ENCODE data around the gene WDR91.

DNA sequence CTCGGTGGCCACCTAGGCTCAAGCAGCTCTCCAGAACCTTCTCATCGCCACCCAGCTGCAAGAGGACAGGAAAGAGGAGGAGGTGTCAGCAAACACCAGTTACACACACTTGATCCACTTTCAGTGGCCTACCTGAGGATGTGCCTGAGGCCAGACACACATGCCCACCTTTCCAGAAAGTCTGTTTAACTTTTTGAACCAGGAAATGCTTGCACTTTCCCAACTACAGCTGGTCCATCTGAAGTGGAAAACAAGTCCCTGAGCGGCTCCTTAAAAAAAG lies 25.1 kb downstream of the WDR91 start:
- no peak for TF ChIP-seq SIN3A (IDR thresholded peaks at IDR 0.05; ENCODE audit: low read depth)
- no peak for TF ChIP-seq POLR2A (IDR thresholded peaks at IDR 0.05; ENCODE audit: borderline replicate concordance, extremely low read depth, insufficient read depth, insufficient read length)
- TF ChIP-seq, protein P1, sequence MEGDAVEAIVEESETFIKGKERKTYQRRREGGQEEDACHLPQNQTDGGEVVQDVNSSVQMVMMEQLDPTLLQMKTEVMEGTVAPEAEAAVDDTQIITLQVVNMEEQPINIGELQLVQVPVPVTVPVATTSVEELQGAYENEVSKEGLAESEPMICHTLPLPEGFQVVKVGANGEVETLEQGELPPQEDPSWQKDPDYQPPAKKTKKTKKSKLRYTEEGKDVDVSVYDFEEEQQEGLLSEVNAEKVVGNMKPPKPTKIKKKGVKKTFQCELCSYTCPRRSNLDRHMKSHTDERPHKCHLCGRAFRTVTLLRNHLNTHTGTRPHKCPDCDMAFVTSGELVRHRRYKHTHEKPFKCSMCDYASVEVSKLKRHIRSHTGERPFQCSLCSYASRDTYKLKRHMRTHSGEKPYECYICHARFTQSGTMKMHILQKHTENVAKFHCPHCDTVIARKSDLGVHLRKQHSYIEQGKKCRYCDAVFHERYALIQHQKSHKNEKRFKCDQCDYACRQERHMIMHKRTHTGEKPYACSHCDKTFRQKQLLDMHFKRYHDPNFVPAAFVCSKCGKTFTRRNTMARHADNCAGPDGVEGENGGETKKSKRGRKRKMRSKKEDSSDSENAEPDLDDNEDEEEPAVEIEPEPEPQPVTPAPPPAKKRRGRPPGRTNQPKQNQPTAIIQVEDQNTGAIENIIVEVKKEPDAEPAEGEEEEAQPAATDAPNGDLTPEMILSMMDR (IDR thresholded peaks at IDR 0.05 in 2 of 3, conservative IDR thresholded peaks at IDR 0.05 in 1 of 3; ENCODE audit: borderline replicate concordance in 1 of 3, insufficient read depth in 1 of 3, low read depth in 2 of 3, low read length in 2 of 3): no peak
- TF ChIP-seq JUND (IDR thresholded peaks at IDR 0.05): no peak
- TF ChIP-seq FOSL1 (IDR thresholded peaks at IDR 0.05; ENCODE audit: low read depth): no peak
- TF ChIP-seq ELF1 (IDR thresholded peaks at IDR 0.05; ENCODE audit: borderline replicate concordance, low read depth): no peak
- TF ChIP-seq, protein P2, sequence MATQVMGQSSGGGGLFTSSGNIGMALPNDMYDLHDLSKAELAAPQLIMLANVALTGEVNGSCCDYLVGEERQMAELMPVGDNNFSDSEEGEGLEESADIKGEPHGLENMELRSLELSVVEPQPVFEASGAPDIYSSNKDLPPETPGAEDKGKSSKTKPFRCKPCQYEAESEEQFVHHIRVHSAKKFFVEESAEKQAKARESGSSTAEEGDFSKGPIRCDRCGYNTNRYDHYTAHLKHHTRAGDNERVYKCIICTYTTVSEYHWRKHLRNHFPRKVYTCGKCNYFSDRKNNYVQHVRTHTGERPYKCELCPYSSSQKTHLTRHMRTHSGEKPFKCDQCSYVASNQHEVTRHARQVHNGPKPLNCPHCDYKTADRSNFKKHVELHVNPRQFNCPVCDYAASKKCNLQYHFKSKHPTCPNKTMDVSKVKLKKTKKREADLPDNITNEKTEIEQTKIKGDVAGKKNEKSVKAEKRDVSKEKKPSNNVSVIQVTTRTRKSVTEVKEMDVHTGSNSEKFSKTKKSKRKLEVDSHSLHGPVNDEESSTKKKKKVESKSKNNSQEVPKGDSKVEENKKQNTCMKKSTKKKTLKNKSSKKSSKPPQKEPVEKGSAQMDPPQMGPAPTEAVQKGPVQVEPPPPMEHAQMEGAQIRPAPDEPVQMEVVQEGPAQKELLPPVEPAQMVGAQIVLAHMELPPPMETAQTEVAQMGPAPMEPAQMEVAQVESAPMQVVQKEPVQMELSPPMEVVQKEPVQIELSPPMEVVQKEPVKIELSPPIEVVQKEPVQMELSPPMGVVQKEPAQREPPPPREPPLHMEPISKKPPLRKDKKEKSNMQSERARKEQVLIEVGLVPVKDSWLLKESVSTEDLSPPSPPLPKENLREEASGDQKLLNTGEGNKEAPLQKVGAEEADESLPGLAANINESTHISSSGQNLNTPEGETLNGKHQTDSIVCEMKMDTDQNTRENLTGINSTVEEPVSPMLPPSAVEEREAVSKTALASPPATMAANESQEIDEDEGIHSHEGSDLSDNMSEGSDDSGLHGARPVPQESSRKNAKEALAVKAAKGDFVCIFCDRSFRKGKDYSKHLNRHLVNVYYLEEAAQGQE (IDR thresholded peaks at IDR 0.05; ENCODE audit: low read depth): no peak
- TF ChIP-seq SP1 (IDR thresholded peaks at IDR 0.05; ENCODE audit: low read depth): no peak
